Spleen (tissue), 11 donors: ENCODE measurements around the gene APOBR. TPM values are rescaled to one million over a fixed set of nuclear protein-coding genes. Genes with fewer than 3 reads are reported as not detected.

Experiments
- DNase-seq: peaks from one replicate; pipeline ENCODE4 v3.0.0-alpha.2; 2020
- H3K27ac ChIP-seq, 8 donors: fragments of 200-600 bp; sonication (generic) in 7 of 8; 1 replicate in 4 of 8; 2 replicates in 4 of 8; pipeline versions ENCODE4 v1.5.0 to v1.8.0; 2016 to 2021; ENCODE audit warnings: inconsistent platforms in 4 of 8, mild to moderate bottlenecking in 4 of 8, moderate library complexity in 1 of 8
- H3K27me3 ChIP-seq, 7 donors: fragments of 200-600 bp; sonication (generic) in 6 of 7; replicated peaks in 1 of 7; 1 replicate in 4 of 7; 2 replicates in 3 of 7; pipeline versions ENCODE4 v1.5.0 to v1.8.0; 2016 to 2021; ENCODE audit warnings: inconsistent platforms in 3 of 7, mild to moderate bottlenecking in 1 of 7
- H3K36me3 ChIP-seq, 6 donors: fragments of 200-600 bp; sonication (generic) in 5 of 6; 1 replicate in 4 of 6; 2 replicates in 2 of 6; pipeline versions ENCODE4 v1.5.0 to v1.8.0; 2016 to 2021; ENCODE audit warnings: inconsistent platforms in 2 of 6
- H3K4me1 ChIP-seq, 6 donors: fragments of 200-600 bp; sonication (generic) in 5 of 6; 1 replicate in 3 of 6; 2 replicates in 3 of 6; pipeline versions ENCODE4 v1.5.0 to v1.8.0; 2016 to 2021; ENCODE audit warnings: inconsistent platforms in 3 of 6
- H3K4me3 ChIP-seq, 8 donors: fragments of 200-600 bp; sonication (generic) in 7 of 8; 1 replicate in 4 of 8; 2 replicates in 4 of 8; pipeline versions ENCODE4 v1.5.0 to v1.8.0; 2016 to 2021; ENCODE audit warnings: inconsistent platforms in 4 of 8, mild to moderate bottlenecking in 4 of 8, moderate library complexity in 2 of 8
- H3K9me3 ChIP-seq, 8 donors: fragments of 200-600 bp; sonication (generic) in 7 of 8; 1 replicate in 4 of 8; 2 replicates in 4 of 8; pipeline versions ENCODE4 v1.5.0 to v1.8.0; 2016 to 2021; ENCODE audit warnings: inconsistent platforms in 4 of 8
- CTCF ChIP-seq, 11 experiments: fragments of 200-600 bp in 7 of 11; fragments of 450-650 bp in 4 of 11; sonication (generic) in 4 of 11; IDR thresholded peaks in 8 of 11; conservative IDR thresholded peaks in 3 of 11; 1 replicate in 7 of 11; 2 replicates in 4 of 11; pipeline versions ENCODE4 v1.4.0 to v1.8.0; 2016 to 2021; ENCODE audit warnings: antibody characterized with exemption in 11 of 11, inconsistent platforms in 4 of 11, mild to moderate bottlenecking in 1 of 11
- POLR2A ChIP-seq, 3 donors: fragments of 450-650 bp; IDR thresholded peaks; one replicate each; pipeline ENCODE4 v1.5.1; 2017; ENCODE audit warnings: antibody characterized with exemption in 3 of 3, mild to moderate bottlenecking in 1 of 3
- POLR2AphosphoS5 ChIP-seq, 3 donors: sonication (generic); formaldehyde crosslinking; IDR thresholded peaks; one replicate each; pipeline ENCODE4 v1.5.1; 2017; ENCODE audit warnings: antibody characterized with exemption in 3 of 3
- WGBS, 5 donors: extraction: QIAGEN DNeasy Blood & Tissue Kit in 3 of 5; methylation state at CpG; one replicate each; pipeline versions ENCODE4 v1.1.5 to v1.1.7; 2013 to 2018; 5-methylcytosine and 5-hydroxymethylcytosine counted together
- intact Hi-C: fragments of 100-400 bp; cut with DNase I; formaldehyde crosslinking; loops from one replicate; pipeline ENCODE4 v1.15.0; 2023; ENCODE audit warnings: low total_unique reads
- polyA plus RNA-seq, 3 donors: library from polyadenylated mRNA; stranded (reverse); fragments of 200-250 nt; gene quantifications; one replicate each; pipeline ENCODE4 v1.2.1, GENCODE V29; 2013
- total RNA-seq, 7 donors: library from RNA; depleted of rRNA in 3 of 7; stranded (reverse); fragments of >200 nt in 3 of 7; fragmentation: NEBNext Ultra II Directional in 4 of 7; extraction: Animal tissue kit (Norgen Biotek cat#: 25700) in 4 of 7; gene quantifications; one replicate each; pipeline versions ENCODE4 v1.1.0 to v1.2.1, GENCODE V29; 2016 to 2021
- donor health status: healthy with polysubstance abuse.
- donor health status: DM: no; HTN: no; CAD: no; lungs with moderate emphysema.
- donor health status: DM: no; HTN: no; CAD: no.
- donor health status: Bipolar disorder and iron deficiency.
- donor health status: healthy.
- donor health status: DM: no; HTN: no; CAD: no.
- donor health status: DM: yes; HTN: yes; CAD: no.

APOBR gene
- total and polyA plus RNA-seq, 10 donors, result 3.3 to 58.4 (median 23.4) TPM

GRCh38 chr16:28537964-28538732 lies 43.7 kb downstream of the APOBR start:
- WGBS, 5 donors, result 81 to 86% (median 84%) methylated on average over 13 of the region's 13 CpGs
- H3K27ac ChIP-seq, result peak overlapping the region in 7 of 8 donors; percentile 63 to 82 (median 76)
- no peaks in the 10 kb centered on the region for H3K36me3 ChIP-seq
- TF ChIP-seq CTCF (IDR thresholded peaks at IDR 0.05 in 8 of 11, conservative IDR thresholded peaks at IDR 0.05 in 3 of 11), result no peak
- TF ChIP-seq POLR2A (IDR thresholded peaks at IDR 0.05), result no peak
- TF ChIP-seq POLR2AphosphoS5 (IDR thresholded peaks at IDR 0.05), result no peak
- peaks cover 0 to 9% (median 0%) of the 10 kb centered on the region in 7 donors for H3K27me3 ChIP-seq
- intact Hi-C loops, result no loop called here
- DNase-seq, result no peak
- no peaks in the 10 kb centered on the region for H3K9me3 ChIP-seq
- peak overlapping the region; percentile 0 to 58 (median 16) for H3K4me3 ChIP-seq
- H3K4me1 ChIP-seq, result peaks cover 0 to 39% (median 20%) of the 10 kb centered on the region in 6 donors

GRCh38 chr16:28538733-28539596 lies 44.5 kb downstream of the APOBR start, which contains the start of gene NUPR1:
Gene NUPR1 (minus strand): TSS chr16:28538974. CDS start chr16:28538907, 67 bp downstream.
- intact Hi-C loops, result no loop called here
- H3K9me3 ChIP-seq, result no peaks in the 10 kb centered on the region
- peaks cover 0 to 17% (median 0%) of the 10 kb centered on the region in 7 donors for H3K27me3 ChIP-seq
- H3K4me3 ChIP-seq, result peak within 1 kb of the TSS; percentile 0 to 58 (median 16)
- H3K4me1 ChIP-seq, result peaks cover 0 to 37% (median 18%) of the 10 kb centered on the region in 6 donors
- H3K36me3 ChIP-seq, result no peaks in the 10 kb centered on the region
- TF ChIP-seq CTCF (IDR thresholded peaks at IDR 0.05 in 8 of 11, conservative IDR thresholded peaks at IDR 0.05 in 3 of 11), result no peak
- peak; percentile 43 to 74 (median 70) for TF ChIP-seq POLR2AphosphoS5 (IDR thresholded peaks at IDR 0.05)
- peak in 1 of 3 donors; percentile 13 for TF ChIP-seq POLR2A (IDR thresholded peaks at IDR 0.05)
- DNase-seq, result no peak
- WGBS, 5 donors, result 55 to 76% (median 66%) methylated on average over 21 to 22 of the region's 22 CpGs
- peak within 1 kb of the TSS in 7 of 8 donors; percentile 63 to 82 (median 76) for H3K27ac ChIP-seq

- WGBS, 5 donors, result 83 to 94% (median 88%) methylated on average over 3 of the region's 3 CpGs
- Histone ChIP-seq H3K36me3 (no peaks in the 10 kb centered on the region), H3K27me3 (peaks cover 0 to 28% (median 0%) of the 10 kb centered on the region in 7 donors), H3K9me3 (no peaks in the 10 kb centered on the region), H3K4me3 (no peak overlapping the region), H3K27ac (peak overlapping the region in 1 of 8 donors; percentile 15), H3K4me1 (peaks cover 0 to 23% (median 5%) of the 10 kb centered on the region in 6 donors)
- no peak for DNase-seq
- no peak for TF ChIP-seq CTCF (IDR thresholded peaks at IDR 0.05 in 8 of 11, conservative IDR thresholded peaks at IDR 0.05 in 3 of 11)
- TF ChIP-seq POLR2A (IDR thresholded peaks at IDR 0.05), result no peak
- no peak for TF ChIP-seq POLR2AphosphoS5 (IDR thresholded peaks at IDR 0.05)
- intact Hi-C loops, result no loop called here
Measured at GRCh38 chr16:28540346-28540745, 45.9 kb downstream of the APOBR start.
